NCI-H774 (cell line): ENCODE results near the gene TMC4.
A peak's percentile ranks its signal among the peaks of the same experiment; 100 is the strongest.

ENCODE experiments used
- DNase-seq: peaks from one replicate; lab custom pipeline; 2025; lab: John Stamatoyannopoulos, UW

TMC4 gene

DNA sequence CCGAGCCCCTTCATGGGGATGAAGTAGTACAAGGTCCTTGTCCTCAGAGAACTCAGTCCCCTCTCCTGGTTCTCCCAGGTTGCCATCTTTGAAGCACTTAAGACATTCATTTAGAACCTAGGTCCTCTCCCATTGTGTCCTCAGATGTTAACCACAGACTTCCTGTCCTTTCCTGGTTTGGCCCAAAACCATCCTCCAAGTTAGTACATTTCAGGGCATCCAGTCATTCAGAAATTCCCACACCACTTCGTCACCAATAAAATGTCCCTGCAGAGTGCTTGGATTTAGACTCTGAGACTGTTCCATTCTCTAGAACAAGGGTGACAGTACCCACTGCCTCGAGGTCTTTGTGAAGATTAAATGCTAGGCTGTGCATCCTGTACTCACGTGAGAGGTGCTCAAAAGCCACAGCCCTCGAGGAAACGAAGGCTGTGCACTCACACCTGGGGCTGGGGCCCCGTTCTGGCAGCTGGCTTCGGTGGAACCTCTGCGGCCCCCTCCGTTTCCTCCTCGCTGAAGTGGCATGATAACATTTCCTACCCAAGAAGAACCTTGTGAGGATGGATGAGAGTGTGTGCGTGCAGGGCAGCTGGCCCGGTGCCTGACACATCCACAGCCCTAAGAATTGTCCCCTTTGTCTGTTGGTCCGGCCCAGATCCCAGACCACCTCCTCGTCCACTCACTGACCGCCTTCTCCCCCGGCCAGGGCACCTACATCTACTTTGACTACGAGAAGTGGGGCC lies 18.2 kb downstream of the TMC4 start:
- no peak for DNase-seq

DNA sequence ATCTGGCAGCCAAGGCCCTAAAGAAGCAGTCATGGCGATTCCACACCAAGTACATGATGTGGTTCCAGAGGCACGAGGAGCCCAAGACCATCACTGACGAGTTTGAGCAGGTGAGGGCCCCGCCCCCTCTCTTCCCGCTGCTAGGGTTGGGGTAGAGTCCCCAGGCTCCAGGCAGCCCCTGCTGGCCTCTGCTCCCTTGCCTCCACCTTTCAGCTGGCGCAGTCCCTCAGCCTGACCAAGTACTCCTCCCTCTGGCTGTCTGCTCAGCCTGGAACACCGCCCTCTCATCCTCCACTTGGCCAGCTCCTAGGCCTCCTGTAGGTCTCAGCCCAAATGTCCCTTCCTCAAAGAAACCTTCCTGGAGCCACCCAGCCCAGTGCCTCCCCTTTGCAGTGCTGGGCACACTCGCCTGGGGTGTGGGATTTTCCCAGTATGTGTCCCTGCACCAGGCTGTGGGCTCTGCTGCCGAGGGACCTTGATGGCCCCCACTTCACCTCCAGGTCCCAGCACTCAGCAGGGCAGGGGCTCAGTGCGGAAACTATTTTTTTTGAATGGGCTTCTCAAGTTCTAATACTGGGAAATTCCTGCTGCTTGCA lies 19.1 kb downstream of the TMC4 start:
- no peak for DNase-seq

DNA sequence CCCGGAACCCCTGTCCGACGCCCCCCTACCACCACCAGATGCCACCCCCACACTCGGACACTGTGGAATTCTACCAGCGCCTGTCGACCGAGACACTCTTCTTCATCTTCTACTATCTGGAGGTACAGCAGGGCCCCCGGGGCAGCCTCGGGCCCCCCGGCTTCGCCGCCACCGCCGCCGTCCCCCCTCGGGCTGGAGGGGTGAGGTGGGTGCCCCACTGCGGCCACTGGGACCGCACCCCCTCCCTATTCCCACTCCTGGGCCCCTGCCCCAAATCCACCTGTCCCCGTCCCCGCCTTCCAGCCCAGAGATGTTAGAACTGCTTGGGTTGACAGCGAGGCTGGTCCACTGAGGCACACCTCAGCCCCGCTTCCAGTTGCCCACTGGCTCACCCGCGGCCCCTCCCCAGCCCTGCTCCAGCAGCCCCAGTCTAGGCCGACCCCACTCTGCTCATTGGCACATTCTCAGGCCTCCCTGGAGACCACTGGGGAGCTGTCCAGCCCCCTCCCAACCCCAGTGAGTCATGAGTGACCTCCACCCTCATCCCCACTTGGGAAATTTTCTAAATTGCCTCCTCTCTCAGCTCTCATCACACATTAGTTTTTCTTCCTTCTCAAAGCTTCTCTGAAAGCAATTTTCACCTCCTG lies 20.0 kb downstream of the TMC4 start:
- DNase-seq: no peak

DNA sequence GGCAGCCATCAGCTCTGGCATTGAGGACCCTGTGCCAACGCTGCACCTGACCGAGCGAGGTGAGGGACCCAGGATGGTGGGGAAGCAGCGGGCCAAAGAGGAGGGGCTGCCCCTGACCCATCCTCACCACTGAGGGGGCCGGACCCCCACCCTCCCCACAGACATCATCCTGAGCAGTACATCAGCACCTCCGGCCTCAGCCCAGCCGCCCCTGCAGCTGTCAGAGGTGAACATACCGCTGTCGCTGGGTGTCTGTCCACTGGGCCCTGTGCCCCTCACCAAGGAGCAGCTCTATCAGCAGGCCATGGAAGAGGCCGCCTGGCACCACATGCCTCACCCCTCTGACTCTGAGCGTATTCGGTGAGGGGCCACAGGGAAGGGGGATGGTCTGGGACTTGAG lies 20.7 kb downstream of the TMC4 start:
- no peak for DNase-seq

DNA sequence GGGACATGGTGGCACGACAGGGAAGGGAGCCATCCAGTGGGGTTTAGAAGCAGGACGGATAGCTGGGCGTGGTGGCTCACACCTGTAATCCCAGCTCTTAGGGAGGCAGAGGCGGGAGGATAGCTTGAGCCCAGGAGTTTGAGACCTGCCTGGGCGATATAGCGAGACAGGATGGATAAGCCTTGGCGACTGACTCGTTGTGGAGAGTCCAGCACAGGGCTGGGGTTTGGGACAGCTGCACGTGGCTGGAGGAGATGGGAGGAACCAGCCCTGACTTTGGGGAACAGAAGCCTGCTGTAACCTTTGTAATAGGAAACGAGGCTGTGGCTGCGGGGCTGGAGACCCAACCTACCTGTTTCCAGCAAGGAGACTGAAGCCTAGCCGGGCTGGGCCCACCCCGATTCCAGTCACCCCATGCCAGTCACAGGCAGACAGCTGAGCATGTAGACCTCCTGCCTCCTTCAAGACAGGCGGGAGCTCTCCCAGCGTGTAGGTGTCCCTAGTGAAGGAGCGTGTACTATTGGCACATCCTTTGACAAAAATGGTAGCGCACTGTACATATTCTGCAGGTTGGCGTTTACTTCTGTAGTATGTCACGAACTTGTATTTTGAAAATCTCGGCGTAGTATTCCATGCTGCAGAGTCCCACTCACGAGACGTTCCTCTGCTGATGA lies 21.5 kb downstream of the TMC4 start:
- DNase-seq: no peak

DNA sequence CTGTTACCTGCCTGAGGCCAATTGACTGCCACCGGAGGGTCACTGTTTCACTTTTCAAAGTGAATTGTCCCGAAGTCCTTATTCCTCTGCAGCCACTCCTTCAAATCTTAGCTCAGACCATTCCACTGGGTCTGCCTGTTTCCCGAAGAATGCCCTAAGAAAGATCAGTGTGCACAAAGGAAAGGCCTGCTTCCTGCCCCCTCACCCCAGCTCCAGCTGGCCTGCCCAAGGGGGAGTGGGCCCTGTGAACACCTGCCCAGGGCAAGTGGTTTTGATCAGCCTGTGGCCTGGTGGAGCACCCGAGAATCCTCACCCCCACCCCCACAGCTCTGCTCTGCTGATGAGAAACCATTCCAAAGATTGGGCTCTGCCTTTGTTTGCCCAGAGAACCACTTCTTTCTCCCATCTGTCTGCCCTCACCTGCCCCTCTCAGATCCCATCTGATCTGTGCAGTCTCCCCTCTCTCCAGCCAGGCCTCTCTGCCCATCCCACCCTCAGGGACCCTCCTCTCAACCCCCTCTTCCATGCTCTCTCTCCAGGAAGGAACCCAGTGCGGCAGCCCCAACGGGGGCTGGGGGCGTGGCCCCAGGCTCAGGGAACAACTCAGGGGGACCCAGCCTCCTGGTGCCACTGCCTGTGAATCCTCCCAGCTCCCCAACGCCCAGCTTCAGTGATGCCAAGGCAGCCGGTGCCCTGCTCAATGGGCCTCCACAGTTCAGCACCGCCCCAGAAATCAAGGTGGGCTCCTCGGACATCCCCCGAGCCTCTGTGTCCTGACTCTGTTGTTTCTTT lies 23.7 kb downstream of the TMC4 start:
- DNase-seq: no peak

DNA sequence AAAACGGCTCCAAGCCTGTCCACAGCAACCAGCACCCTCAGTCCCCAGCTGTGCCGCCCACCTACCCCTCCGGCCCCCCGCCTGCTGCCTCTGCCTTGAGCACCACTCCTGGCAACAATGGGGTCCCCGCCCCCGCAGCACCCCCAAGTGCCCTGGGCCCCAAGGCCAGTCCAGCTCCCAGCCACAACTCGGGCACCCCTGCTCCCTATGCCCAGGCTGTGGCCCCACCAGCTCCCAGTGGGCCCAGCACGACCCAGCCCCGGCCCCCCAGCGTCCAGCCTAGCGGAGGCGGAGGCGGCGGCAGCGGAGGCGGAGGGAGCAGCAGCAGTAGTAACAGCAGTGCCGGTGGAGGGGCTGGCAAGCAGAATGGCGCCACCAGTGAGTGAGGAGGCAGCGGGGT lies 24.8 kb downstream of the TMC4 start:
- DNase-seq: no peak

DNA sequence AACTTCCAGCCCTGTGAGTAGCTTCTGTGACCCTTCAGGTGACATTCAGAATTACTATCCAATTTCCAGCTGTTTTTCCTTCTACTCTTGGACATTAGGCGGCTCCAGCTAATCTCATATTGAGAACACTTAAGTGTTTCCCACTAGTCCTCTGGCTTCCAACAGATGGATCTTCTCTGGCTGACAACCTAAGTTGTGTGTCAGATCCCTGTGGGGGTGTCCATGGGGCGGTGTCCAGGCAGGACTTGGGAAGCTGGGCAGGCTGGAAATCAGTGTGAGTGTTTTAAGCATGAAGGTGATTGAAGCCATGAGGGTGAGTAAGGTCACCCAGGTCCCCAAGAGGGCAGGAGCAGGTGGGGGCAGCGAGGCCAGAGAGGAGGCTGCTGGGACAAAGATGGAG lies 25.3 kb downstream of the TMC4 start:
- DNase-seq: no peak

DNA sequence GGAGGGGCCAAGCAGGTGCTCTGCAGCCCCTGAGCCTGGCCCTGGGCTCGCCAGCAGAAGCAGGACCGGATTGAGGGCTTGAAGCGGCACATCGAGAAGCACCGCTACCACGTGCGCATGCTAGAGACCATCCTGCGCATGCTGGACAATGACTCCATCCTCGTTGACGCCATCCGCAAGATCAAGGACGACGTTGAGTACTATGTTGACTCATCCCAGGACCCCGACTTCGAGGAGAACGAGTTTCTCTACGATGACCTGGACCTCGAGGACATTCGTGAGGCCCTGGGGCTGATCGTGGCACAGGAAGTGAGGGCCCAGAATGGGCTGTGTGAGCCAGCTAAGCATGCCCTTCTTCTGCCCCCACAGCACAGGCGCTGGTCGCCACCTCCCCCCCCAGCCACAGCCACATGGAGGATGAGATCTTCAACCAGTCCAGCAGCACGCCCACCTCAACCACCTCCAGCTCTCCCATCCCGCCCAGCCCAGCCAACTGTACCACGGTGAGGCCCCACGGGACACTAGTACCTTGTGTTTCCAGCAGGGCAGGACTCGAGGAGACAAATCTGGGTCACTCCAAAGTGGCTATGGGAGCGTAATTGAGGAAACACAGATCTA lies 27.3 kb downstream of the TMC4 start:
- DNase-seq: no peak

DNA sequence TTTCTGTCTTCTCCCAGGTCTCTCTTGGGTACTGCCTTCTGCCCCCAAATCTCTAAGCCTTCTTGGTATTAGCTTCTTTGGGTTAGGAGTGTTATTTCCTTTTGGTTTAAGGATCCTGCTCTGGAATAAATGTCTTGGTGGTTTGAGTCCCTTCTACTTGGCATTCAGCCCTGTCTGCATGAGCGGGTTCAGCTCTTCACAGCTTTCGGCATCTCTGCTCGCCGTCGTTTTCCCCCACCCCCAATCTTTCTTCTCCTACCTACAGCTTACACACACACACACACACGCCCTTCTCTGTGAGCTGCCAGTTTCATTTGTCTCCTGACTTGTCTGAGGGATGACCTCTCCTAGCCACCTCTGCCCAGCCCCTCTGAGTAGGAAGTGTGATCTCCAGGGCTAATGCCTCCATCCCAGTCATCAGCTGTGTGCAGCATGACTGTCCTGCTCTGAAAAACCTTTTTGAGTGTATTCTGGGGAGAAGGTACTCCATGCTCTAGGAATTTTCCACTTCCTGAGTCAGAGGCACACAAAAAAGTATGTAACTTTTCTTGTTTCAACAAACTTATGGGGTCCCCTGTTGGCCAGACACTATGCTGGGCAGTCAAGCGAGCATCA lies 30.7 kb downstream of the TMC4 start:
- DNase-seq: no peak

DNA sequence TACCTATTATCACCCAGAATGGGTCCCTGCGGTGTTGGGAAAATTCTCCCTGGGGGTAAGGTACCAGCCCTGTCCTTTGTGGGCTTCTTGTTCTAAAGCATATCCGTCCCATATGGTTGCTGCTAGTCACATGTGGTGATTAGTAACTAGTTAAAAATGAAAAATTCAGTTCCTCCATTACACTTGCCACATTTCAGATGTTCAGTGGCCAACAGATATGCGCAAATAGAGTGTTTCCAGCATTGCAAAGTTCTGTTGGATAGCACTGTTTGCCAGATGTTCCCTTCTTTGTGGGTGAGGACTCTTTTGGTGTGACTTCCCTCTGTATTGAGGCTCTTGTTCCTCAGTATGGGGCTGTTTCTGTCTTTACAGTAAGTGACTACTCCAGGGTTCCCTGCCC lies 31.6 kb downstream of the TMC4 start:
- no peak for DNase-seq

DNA sequence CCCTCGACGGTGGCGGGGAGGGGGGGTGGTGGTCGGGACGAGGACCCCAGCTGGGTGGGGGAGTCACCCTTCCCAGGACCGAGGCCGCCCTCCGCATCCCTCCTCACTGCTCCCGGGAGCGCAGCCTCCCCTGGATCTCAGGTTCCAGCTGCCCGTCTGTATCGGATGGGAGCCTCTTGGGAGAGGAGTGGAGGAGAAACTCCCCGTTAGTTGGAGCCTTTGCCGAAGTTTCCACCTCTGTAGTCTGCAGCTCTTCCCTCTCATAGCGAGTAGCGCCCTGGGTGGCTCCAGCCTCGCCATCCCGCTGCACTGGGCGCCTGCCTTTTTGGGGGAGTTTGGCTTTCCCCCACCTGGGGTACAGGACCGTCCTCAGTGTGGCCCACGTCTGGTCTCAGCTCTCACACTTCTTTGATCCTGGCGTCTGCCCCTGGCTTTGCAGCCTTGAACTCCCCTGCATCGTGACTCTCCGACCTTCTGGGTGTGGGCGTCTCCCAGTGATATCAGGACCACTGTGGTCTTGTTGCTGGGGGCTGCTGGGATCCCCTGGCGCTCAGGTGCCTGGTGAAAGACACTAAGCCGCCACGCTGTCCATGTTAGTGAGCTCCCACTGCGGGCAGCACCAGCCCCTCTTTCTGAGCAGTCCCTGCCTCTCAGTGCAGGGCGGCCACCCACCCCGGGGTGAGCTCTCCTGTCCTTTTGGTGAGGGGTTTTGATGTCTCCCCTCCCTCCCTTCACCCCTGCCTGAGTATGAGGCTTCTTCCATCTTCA lies 34.3 kb downstream of the TMC4 start:
- DNase-seq: no peak

DNA sequence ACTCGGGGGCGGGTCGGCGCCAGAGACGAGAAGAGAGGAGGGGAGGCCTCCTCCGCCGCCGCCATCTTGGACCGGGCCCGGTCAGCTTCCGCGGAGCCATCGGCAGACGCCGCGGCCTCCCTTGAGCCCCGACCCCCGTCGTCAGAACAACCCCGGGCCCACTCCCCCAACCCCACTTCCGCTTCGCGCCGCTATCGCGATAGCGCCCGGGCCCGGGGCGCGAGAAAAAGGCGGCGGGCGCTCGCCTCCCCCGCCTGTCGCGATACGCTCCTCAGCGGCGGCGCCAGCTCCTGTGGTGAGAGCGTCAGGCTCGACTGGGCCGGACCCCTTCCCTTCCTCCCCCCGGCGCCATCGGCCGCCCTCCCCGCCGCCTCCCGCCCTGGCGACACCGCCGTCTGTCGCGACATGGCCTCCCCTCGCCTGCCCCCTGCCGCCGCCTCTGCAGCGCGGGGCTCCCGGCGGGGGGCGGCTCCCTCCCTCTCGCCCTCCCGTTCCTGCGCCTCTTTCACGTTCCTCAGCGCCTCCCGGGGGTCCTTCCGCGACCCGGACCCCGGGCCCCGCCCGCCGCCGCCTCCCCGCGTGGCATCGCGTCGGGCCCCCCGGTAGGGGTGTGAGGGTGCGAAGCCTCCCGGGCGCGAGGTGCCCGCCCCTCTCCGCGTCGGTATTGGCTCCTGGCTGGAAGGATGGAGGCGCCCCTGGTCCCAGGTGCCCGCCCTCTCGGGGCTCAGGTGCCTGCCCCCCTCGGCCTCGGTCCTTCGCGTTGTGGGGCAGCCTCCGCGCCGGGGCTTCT lies 35.1 kb downstream of the TMC4 start, which contains the start of gene CNOT3:
CNOT3 (plus strand) TSS at position 64 of the 790 bp plus-strand sequence. CDS start 5,217 bp downstream, outside the sequence.
- no peak for DNase-seq

DNA sequence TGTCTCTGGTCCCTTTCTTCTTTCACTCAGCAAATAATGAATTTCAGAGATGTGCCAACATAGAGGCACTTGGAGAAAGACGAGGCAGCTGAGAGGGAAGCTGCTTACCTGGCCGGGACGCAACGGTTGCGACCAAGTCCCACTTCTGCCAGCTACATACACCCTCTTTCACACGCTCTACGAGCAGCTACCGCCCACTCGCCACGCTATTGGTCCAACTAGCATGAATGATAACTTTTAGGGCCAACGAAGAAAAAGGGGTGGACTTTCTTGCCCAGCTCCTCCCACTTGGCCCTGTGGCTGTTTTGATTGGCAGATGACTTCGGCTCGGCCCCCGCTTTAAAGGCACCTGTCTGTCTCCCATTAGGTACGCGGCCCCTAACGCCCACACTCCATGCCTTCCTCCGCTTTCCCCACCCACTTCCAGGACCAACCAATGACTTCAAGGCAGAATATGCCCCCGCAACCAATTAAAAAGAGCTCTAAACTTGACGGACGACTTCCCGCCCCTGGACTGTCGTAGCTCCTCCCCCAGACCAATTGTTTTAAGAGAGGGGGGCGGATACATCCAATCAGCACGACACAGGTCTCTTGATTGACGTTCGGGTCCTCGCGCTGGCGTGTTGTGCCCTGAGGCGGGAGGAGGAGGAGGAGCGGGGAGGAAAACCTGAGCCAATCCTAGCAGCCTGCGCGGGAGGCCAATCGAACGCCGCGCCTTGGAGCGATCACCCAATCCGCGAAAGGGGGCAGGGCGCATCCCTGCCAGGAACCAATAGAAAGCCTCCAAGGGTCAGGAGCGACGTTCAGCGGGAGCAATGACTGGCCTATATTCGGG lies 35.9 kb downstream of the TMC4 start:
- peak; percentile 100 for DNase-seq

DNA sequence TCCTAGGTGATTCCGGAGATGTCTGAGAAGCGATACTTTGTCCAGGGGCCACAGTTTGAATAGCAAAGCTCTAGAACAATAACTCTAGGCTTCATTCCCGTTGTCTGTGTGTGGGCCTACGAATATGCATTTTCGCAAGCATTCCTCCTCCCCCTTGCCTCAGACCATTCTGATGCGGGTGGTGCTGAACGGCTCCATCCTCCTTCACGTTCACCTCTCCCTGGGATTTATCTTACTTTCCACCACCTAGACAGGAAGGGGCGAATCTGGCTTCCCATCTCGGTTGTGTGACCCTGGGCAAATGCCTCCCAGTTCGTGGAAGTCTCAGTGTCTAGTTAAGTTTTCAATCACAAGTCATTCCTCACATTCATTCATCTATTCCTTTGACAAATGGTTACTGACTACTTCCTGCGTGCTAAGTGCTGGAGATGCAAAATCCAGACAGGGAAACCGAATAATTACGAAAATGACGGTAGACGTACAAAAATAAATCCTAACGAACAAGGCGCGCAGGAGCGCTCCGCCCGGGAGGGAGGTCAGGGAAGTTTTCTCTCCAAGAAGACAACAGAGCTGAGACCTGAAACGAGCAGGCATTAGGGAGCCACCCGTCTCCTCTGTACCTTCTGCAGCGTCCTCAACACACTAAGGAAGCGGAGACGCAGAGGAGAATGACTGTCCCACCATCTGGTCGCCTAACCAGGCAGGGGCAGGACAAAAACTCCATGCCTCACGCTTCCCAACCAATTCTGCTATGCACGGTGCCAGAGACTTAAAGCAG lies 36.7 kb downstream of the TMC4 start:
- no peak for DNase-seq

DNA sequence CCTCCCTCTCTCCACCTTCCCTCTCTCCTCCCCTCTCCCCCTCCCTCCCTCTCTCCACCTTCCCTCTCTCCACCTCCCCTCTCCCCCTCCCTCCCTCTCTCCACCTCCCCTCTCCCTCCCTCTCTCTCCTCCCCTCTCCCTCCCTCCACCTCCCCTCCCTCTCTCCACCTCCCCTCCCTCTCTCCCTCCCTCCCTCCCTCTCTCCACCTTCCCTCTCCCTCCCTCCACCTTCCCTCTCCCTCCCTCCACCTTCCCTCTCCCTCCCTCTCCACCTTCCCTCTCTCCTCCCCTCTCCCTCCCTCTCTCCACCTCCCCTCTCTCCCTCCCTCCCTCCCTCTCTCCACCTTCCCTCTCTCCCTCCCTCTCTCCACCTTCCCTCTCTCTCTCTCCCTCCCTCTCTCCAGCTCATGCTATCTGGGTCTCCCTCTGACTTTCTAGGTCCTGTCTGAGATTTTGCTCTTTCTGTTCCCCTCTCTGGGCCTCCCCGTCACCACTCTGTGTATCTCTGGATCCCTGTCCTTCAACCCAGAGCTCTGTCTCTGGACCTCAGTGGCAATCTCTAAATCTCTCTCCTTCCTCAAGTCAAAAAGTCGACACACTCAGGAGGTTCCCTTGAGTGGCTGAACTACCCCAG lies 38.9 kb downstream of the TMC4 start:
- DNase-seq: no peak

DNA sequence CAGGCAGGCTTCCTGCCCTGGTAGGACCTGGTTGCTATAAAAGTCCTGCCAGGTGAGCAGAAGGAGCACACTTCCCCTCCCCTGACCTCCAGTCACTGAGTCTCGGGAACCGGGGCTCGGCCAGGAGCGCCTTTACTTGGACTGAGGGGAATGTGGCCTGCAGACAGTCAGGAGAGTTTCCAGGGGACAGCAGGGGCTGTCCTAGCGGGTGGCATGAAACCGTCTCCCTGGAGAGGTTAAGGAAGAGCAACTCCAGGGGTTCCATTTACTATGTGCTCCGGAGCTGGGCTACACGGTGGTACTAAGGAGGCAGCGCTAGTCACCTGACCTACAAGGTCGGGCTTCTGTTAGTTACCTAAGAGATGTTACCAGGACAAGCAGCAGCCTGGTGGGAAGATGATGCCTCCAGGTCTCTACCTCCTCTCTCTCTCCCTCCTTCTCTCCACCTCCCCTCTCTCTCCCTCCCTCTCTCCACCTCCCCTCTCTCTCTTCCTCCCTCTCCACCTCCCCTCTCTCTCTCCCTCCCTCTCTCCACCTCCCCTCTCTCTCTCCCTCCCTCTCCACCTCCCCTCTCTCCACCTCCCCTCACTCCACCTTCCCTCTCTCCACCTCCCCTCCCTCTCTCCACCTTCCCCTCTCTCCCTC lies 39.5 kb downstream of the TMC4 start:
- peak; percentile 37 for DNase-seq
